CD4-positive, alpha-beta T cell treated with Interleukin-12 subunit alpha and Interleukin-12 subunit beta, for 1 hour (primary cell): ENCODE measurements around the gene SCARB1.

Experiments
- DNase-seq: peaks from one replicate; pipeline ENCODE4 v3.0.0-alpha.2; 2020

The SCARB1 gene

DNA sequence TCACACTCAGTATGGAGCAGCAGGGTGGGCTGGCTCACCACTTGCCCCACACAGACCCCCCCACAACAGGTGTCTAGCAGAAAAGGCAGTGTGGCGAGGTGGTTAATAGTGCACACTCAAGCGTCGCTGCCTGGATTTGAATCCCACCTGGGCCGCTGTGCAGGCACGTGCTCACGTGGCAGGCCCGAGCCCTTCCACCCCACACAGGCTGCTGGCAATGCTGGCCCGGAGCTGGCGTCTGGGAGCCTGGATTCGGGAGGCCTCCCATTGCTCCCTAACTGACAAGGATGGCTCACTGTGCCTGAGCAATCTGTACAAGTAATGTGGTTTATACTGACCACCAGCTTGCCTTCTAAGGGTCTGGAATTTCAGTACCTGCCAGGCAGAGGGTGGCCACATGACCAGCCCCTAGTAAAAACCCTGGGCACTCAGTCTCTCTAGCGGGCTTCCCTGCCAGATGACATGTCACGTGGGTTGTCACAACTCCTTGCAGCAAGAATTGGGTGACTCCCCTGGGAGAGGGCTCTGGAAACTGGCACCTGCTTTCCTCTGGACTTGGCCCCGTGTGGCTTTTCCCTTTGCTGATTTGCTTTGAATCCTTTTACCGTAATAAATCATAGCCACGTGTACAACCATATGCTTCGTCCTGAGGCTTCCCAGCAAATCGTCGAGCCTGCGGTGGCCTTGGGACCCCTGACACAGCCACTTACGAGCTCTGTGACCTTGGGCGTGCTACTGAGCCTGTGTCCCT is 72.8 kb downstream of the SCARB1 start:
- DNase-seq, result no peak

DNA sequence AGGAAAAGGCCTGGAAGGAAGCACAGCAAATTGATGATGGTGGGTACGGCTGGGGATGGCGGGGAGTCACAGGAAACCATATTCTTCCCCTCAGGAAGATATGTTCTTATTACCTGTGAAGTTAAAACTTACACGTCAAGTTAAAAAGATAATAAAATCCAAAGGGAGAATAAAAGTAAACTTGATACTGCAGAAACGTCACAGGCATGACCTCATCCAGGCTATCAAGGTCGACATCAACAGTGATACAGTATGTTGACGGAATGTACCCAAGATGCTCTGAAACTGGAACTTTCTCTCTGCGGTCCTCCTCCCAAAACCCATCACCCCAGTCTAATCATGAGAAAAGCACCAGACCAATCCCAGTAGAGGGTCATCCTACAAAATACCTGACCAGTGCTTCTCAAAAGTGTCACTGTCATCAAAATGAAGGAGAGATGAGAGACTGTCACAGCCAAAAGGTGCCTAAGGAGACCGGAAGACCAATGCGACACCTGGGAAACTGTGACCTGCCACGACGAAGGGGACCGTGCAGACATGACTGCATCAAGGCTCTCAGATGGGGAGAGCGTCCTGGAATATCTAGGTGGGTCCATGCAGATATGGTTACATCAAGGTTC is 74.6 kb downstream of the SCARB1 start:
- DNase-seq, result no peak

DNA sequence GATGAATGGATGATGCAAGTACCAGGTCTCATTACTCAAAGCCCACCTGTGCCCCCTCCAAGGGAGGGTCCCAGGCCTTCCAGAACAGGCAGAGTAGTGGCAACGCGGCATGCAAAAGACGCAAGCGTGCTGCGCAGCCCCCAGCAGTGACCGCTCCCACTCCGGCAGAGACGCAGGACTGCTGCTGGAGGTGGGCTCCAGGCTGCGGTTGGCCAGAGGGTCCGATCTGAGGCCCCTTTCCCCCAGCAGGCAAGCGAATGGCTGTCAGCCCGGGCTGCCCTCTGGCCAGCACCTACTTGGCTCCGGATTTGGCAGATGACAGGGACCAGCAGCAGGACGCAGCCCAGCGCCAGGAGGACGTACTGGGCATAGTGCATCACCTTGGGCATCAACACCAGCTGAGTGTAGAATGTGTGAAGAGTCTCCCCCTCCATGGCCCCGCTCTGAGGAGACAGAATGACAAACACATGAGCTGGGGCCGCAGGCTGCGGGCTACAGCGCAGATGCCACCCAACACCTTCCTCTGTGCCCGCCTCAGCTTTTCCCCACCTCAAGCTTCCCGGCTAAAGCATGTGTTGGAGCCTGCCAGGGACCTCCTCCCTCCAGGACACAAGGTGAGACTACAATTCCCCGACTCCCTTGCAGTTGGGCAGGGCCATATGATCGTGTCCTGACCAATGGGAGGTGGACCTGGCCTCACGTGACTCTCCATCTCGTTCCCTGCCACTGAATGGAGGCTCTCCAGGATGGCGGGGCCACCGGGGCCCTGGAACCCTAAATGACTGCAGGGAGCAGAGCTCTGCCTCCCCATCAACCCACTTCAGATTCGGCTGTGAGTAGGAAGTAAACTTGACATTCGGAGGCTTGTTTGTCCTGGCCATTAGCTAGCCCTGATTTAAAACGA is 77.4 kb downstream of the SCARB1 start:
- no peak for DNase-seq

DNA sequence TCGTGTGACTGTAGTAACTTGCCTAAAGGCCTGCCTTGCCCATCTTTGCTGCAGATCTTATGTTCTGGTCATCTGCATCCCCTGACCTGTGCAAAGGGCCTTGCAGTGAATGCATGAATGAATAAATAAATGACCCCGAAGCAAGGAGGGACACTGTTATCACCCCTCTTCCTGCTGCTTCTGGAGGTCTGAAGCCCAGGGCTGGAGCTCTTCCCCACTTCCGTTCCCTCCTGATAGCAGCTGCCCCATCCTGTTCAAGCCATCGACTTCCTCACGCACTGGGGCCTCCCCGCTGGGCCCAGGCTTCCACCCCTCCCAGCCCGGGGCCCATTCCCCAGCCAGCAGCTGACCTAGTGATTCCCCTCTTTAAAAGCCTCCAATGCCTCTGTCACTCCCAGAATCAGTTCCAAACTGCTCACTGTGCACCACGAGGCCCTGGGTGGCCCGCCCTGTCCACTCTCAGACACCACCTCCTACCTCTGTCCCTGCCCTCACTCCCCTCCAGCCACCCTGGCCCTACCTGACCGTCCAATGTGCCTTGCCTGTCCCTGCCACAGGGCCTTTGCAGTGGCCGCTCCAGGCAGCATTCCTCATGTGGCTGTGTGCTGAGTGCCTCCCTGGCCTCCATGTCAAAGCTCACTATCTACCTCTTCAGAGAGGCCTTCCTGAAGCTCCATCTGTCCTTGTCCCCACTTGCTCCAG is 78.6 kb downstream of the SCARB1 start:
- no peak for DNase-seq

DNA sequence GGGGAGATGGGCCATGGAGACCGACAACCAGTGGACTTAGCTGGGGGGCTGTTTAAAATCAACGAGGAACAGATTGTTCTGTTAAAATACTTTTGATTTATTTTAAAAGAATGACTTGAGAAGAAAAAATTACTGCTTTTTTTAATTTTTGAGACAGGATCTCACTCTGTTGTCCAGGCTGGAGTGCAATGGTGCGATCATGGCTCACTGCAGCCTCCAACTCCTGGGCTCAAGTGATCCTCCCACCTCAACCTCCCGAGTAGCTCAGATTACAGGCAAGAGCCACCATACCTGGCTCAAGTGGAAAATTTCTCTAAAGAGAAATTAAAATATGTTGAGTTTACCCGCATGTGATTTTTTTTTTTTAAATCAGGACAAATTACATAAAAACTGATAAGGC is 80.6 kb downstream of the SCARB1 start:
- no peak for DNase-seq

DNA sequence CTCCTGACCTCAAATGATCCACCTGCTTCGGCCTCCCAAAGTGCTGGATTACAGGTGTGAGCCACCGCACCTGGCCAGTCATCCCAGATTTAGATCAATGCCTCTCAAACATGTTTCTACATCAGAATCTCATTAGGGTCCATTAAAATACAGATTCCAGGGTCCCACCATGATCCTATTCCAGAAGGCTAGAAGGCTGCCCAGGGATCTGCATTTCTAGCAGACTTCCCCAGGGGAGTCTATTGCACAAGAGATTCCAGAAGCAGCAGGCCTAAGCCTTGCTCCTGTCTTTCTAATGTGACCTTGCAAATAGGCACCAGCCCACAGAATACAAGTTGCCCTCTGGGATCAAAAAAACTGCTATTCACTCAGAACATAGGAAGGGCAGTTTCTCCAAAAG is 81.5 kb downstream of the SCARB1 start:
- no peak for DNase-seq

DNA sequence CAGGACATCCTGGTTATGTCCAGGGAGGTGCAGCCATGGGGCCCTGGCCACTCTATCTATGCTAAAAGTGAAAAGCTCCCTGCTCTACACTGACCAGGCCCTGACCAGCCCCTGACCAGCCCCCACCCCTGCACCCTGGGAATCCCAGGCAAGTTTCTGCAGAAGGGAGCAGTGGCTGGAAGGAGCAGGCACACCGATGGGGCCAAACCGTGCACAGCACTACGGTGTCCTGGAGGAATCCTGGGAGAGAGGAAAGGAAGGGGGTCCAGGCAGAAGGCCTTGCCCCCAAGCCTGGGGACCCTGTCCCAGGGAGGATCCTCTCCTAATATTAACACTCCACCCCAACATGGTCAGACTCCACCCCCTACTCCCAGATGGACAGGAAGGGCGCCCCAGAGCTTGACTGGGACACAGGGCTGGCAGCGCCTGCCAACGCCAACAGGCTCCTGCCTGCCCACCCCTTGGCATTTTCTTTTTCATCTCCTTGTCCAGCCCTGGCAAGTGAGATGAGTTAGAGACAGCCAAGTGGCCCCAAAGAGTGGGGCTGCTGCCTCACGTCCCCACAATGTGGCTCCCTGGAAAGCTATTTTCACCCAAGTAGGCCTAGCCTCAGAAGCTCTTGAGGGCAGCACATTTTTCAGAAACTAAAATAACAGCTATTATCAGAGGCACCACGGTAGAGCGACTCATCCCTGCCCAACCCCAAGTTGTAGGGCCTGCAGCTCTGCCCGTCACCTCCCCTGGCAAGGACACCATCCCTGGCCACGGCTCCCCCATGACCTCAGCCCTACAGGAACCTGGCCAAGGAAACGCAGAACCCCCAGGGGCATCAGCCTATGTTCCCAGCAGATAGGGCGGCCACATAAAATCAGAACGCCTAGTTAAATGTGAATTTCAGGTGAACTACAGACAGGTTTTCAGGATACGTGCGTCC is 82.6 kb downstream of the SCARB1 start:
- DNase-seq, result no peak

DNA sequence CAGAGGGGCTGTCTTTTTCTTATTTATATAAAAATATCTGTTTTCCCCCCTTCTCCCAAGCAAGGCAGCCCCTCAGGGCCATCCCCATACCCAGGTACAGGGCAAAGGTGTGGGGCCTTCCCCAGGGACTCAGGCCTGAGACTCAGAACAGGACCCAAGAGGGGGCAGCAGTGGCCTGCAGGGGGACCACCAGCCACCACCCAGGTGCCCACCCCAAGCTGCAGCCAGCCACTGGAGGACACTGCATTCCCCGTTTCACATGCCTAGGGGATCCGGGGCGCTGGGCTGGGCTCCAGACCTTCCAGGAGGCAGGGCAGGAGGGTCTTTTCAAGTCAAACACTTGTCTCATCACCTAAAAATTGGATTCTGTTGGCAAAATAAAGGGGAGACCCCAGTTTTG is 83.3 kb downstream of the SCARB1 start:
- DNase-seq, result no peak

DNA sequence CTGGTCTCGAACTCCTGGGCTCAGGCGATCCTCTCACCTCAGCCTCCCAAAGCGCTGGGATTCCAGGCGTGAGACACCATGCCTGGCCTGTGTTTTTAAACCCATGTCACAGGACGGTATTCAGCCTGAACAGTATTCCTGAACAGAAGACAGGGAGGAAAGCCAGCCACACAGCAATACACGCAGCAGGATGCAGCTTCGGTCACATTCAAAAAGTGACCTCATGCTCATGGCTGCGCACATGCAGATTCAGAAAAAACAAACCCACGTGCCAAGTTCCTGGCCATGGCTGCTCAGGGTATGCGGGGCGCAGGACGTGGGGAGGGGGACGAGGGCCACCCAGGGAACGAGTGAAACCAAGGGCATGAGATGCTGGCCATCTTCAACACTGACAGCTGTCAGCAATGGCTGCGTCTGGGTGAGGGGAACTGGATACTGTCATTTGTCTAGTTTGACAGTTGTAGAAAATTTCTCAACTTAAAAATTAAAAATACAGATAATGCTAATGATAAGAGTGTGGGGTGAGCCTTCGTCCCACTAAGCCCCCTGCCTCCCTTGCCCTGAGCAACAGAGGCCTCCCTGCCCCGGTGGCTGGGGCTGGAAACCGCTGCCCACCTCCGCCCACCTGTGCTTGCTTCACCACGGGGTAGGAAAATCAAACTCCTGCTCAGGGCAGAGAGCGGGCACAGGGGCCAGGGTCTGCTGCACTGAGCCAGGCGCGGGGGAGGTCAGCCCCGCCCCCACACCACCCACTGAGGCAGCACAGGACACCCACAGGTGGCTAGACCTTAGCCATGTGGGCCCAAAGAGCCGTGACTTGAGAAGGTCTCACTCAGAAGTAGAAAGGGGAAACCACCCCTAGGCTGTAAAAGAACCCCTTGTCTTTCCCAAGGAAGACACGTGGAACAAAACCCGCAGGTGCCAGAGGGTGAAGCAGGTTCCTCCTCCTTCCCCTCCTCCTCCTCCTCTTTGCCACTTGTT is 84.2 kb downstream of the SCARB1 start:
- DNase-seq, result no peak

DNA sequence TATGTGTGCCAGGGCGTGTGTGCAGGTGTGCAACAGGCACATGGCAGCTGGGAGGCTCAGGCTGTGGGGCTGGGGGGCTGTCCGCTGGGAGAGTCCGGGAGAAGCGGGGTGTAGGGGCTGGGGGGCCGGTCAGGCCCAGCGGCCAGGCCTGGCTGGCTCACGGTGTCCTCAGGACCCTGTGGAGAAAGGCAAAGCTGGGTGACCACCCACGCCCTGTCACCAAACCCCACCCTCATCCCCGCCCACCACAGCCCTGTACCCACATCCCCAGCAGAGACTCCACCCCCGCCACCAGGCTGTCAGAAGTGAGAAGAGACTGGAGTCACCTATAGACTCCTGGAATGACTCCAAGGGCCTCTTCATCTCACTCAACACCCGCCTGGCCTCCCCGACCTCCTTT is 85.3 kb downstream of the SCARB1 start:
- DNase-seq, result no peak

DNA sequence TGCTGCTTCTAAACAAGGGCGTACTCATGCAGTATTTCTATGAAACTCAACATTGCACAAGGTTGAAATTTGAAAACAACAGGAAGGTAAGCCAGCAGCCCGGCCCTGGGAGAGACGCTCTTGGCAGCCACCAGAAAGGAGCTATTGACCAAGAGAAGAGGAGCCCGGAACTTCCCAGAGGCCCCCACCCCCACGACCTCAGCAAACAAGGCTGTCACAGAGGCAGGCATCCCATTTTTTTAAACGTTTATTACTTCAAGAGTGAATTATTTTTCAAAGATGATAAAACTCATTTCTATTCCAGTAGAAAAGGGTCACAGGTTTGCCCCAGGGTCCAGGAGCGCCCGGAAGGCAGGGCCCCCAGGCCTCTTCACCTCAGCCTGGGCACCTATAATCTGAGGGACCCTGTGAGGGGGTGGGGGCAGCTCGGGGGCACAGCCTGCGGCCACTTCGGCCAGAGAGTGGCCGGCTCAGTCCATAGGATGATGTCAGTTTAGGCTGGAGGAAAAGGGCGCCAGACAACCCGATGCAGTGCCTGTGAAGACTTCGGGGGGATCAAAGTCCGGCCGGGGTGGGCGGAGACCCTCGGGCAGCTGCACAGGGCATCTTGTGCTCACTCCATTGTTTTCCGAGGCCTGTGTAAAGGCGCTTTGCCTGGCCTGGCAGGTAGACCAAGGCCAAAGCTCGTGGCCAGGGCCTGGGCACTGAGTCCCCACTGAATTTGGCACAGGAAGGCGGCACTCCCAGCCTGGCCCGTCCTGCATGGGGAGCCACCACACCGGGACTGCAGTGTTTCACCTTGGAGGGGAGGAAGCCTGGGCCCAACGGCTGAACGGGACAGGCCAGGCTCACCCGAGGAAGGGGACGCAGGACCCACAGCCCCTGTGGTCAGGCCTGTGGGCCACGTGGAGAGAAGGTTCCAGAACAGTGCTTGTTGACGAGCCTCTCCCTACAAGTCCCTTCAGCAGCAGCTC is 86.0 kb downstream of the SCARB1 start:
- DNase-seq, result no peak

DNA sequence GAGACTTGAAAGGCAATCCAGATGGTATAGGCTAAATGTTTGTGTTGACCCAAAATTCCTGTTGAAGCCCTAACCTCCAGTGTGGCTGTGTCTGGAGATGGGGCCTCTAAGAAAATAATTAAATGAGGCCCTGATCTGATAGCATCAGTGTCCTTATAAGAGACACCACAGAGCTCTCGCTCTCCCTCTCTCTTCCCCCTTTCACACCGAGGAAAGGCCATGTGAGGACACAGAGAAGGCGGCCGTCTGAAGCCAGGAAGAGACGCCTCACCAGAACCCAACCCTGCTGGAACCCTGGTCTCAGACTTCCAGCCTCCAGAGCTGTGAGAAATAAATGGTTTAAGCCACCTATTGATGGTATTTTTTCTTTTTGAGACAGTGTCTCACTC is 87.5 kb downstream of the SCARB1 start:
- DNase-seq, result no peak

DNA sequence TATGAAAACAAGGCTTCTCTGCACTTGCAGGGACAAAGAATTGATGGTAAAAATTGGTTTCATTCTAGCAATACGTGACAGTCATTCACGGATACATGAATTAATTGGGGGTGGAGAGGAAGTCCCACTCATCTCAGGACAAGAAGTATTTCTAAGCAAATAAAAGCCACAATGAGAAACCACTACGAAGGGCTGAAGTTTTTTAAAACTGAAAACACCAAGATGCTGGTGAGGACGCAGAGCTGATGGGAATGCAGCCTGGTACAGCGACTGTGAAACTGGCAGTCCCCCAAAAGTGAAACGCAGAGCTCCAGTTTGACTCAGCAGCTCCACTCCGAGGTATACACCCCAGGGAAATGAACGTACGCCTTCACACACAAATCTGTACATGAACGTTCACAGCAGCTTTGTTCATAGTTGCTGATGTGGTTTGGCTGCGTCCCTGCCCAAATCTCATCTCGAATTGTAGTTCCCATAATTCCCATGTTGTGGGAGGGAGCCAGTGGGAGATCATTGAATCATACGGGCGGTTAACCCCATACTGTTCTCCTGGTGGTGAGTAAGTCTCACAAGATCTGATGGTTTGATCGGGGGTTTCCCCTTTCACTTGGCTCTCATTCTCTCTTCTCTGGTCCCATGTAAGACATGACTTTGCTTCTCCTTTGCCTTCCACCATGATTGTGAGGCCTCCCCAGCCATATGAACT is 89.0 kb downstream of the SCARB1 start:
- peak; percentile 38 for DNase-seq

DNA sequence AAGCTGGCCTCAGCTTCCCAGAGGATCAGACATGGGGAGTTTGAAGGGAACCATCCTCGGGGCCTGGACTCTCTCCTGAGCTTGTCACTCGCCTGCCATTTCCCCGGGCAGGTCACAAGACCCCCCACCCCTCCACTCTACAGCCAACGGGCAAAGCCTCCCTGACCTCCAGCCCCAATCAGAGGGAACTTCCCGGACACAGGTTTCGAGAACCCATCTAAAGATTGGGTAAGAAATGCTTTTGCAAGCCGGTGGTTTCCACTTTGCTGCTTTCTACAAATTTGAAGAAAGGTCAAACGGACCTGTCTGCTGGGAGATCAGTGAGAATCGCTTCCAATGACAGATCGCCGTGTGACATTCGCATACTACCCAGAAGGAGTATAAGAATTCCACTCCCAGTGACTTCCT is 89.6 kb downstream of the SCARB1 start:
- DNase-seq, result peak; percentile 12

DNA sequence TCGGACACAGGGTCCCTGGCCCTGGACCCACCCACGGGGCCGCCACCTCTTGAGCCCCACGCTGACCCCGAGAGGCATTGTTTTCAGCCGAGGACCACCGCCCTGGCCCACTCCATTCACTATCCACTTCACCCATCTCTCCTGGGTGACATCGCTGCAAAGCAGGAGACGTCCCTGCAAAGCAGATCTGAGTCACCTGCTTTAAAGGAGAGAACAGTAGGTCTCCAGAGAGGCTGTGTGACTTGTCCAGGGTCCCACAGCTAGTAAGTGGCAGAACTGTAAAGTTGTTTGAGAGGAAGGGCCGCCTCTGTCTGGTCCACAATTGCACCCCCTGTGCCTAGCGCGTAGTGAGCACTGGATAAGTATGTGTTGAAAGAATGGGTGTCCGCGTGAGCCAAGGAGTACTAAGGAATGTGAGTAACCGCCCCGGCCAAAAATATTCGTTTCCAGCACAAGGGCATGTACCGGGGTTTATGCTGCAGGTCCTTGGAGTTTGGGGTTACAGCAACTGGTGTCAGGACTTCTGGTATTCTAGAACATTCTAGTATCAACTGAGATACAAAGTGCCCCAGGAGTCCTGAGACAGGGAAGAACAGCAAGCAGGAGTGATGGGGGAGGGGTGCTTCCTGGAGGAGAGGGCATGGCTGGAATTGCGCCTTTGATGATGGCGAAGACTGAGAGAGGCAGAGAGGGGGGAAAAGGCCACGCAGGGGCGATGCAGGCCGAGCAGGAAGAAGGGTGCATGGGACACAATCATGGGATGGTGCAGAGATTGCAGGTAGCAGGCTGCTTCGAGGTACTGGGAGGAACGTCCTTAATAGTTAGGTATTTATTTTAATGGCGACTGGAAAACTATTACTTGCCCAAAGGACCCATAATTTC is 91.1 kb downstream of the SCARB1 start:
- no peak for DNase-seq

DNA sequence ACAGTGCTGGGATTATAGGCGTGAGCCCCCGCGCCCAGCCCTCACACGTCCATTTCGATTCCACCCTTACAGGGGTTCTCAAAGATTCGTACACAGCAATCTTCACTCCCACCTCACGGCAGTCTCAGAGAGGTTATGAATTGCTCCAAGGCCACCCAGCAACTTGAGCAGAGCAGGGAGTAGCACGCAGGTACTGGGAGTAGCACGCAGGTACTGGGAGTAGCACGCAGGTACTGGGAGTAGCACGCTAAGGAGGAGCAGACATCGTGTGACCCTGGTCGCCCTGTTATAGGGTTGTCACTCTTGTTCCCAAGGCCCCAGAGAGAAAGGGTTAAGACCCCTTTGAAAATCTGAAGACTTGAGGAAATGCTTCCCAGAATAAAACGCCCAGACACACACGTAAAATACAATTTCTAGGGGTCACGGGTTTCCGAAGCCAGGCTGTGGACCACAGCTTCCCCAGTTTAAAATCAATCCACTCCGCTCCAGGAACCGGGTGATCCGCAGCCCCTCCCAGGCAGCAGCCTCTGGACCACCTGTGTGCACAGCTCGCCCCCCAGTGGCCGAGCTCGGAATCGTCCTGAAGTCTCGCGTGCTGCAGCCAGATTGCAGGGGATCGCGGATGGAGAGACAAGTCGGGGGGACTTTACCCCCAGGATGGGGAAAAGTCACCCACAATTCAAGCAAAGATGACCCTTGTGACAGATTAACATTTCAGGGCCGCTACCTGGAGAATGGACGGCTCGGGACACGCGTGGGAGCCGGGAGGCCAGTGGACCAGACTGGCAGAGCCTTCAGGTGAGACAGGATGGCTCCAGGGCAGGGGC is 92.0 kb downstream of the SCARB1 start:
- peak; percentile 77 for DNase-seq

DNA sequence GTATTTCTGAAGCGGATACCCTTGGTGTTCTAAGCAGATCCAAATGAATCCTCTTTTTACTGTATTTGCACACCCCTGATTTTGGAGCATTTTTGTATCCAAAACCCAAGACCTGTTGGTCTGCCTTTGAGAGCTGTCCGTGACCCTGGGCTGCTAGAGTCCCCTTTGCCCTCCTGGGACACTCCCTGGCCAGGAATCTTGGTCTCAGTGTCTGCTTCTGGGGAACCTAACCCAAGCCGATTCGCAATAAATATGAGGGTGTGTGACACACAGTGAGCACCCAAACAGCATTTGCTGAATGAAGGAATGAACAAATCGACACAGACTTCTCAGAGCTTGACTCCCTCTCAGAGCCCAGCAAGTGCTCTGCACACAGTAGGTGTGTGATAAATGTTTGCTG is 92.9 kb downstream of the SCARB1 start:
- no peak for DNase-seq
